T47D (cell line): ENCODE data around the gene DUSP2.

Experiments
- DNase-seq, 2 experiments: peaks; one replicate each; pipeline versions ENCODE4 v3.0.0 to v3.0.0-alpha.2; 2011 to 2012; ENCODE audit warnings: low read depth in 1 of 2, low spot score in 1 of 2
- JUND ChIP-seq: IDR thresholded peaks from 2 replicates; pipeline ENCODE4 v1.6.1; 2012; ENCODE audit warnings: low read depth
- in situ Hi-C: cut with HindIII; loops from 2 replicates; pipeline ENCODE4 v1.10.0; 2016; ENCODE audit warnings: low sequenced_read_pairs, low pct_unique_long_range_greater_than_20kb

Gene DUSP2

DNA sequence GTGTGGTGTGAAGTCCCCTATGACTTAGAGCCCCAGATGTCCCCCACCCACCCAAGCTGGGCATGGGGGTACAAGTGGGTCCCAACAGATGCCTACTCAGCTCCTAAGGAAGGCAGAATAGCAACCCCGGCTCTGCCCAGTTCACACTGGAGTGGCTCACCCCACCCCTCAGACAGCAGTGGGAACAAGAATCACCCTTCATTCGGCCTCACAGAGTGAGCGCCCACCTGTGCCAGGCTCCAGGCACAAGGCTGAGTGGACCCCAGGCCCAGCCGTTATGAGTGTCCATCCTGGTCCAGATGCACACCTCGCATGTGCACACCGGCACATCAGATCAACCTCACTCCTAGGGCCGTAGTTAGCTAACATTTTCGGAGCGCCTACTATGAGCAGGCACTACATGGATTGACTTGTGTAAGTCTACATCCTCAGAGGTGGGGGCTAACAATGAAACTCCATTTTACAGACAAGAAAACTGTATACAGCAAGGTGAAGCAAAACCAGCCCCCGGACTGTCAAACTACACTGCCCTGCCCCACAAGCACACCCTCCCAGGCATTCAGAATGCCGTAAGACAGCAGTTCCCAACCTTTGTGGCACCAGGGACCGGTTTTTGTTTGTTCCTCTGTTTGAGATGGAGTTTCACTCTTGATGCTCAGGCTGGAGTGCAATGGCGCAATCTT lies 4.2 kb downstream of the DUSP2 start:
- in situ Hi-C loops = no loop called here
- no peak for TF ChIP-seq JUND
- no peak for DNase-seq

DNA sequence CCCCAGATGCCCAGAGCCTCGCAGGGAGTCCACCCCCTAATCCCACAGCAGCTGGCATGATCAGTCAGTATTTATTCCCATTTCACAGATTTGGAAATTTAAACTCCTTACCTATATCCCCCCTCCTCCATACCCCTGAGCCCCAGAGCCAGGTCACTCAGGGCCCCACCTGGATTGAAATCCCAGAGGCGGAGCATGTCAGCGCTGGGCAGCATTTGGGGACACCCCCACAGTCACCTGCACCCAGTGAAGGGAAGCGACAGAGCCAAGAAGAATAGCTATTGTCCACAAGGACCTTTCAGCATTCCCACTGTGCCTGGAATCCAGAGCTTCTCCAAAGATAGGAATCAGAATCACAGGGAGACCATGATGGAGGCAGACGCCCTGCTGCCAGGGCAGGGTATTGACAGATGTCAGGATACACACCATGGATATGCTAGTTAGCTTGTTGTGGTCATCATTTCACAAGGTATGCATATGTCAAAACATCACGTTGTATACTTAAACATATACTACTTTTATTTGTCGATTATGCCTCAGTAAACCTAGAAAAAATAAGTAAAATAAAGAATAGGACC lies 6.0 kb downstream of the DUSP2 start:
- no peak for DNase-seq
- in situ Hi-C loops = no loop called here
- TF ChIP-seq JUND = no peak

- in situ Hi-C loops = no loop called here
- DNase-seq = peak; percentile 38 to 61
- TF ChIP-seq JUND = no peak
These were observed 6.8 kb downstream of the DUSP2 start, which contains the start of gene ASTL for GRCh38 chr2:96138179-96139145. Gene ASTL (minus strand): TSS chr2:96138502. CDS start chr2:96138436, 66 bp downstream.

GRCh38 chr2:96137321-96138178 lies 7.7 kb downstream of the DUSP2 start:
- TF ChIP-seq JUND = no peak
- in situ Hi-C loops = no loop called here
- DNase-seq = no peak

GRCh38 chr2:96136129-96136720 lies 9.0 kb downstream of the DUSP2 start:
- no peak for DNase-seq
- TF ChIP-seq JUND = no peak
- in situ Hi-C loops = no loop called here

DNA sequence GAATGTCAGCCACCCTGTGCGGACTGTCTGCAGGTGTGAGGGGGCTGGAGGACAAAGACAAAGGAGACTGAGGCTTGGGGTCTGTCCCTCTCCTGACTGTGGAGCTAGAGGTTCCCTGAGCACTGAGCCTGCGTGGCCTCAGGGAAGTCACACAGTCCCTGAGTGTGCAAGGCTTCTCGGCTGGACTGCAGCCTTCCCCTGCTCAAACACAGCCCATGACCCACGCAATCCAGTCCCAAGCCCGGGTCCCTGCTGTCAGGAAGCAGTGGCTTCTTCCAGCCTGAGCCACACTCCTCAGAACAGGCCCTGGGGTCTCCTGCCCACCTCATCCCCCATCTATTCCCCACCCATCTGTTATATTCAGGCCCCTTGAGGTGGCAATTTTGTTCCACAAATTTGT lies 9.6 kb downstream of the DUSP2 start:
- no peak for TF ChIP-seq JUND
- no peak for DNase-seq
- in situ Hi-C loops = no loop called here

- TF ChIP-seq JUND = no peak
- in situ Hi-C loops = no loop called here
- no peak for DNase-seq
These were observed 10.1 kb downstream of the DUSP2 start for GRCh38 chr2:96135171-96135570.

- no peak for TF ChIP-seq JUND
- in situ Hi-C loops = no loop called here
- no peak for DNase-seq
These were observed 10.8 kb downstream of the DUSP2 start for GRCh38 chr2:96134421-96134820.

DNA sequence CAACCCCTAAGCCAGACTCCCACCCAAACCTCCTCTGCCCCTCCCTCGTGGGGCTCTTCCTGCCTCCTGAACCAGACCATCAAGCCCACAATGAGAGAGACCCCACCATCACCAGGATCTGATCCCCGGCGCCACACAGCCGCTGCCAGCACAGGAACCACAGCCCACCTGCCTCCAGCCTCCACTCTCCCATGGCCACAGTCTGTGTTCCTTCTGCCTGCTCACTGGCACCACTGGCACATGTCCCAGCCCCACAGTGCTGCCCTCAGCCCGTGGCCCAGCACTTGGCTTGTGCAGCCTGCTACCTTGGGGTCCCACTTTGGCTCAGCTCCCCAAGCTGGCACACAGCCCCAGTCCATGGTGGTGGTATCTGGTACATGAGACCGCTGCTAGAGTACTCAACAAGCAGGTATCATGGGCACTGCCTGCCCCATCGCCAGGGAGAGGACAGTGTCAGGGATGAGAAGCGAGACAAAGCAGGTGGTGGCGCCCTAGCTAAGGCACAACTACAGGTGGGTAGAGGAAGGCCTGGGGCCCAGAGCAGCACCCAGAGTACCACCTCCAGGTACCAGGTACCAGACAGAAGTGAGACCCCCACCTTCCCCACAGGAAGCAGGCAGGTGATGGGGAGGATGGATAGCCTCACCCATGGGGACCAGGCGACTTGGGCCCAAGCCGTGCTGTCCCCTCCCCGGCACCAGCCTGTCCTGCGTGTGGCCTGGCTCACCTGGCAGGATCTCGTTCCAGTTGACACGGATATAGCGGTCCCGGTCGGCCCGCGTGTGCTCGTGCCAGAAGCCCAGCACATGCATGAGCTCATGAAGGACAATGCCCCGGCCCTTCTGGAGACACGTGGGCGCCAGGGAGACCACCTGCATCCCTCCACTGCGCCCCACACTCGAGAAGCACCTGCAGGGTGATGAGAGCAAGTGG lies 13.2 kb downstream of the DUSP2 start:
- DNase-seq = no peak
- in situ Hi-C loops = no loop called here
- no peak for TF ChIP-seq JUND

DNA sequence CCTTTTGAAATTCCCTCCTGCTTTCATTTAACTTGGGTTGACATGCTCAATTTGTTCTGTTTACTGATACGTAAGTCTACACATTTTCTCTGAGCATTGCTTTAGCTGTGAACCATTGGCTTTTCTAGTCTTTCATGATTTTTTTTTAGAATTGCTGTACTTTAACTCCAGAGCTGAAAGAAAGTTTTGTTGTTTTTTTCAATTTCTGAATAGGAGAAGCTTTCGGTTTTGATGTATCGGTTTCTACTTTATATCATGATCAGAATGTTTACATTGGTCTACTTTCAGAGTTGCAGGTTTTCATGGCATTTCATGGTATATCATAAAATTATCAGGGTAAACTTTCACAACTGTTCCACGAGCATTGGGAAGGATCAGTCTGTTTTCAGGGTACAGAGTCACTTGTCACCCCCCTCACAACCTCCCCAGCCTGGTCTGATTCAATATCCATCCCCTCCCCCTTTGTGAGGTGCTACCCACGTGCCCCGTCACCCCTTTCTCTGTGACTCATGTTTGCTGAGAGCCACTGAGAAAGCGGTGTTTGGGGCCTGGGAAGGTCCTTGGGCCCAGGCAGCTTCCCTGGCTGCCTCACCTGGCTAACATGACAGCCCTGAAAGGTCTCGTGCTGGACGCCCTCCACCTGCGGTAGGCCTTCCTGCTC lies 14.0 kb downstream of the DUSP2 start:
- no peak for TF ChIP-seq JUND
- no peak for DNase-seq
- in situ Hi-C loops = no loop called here
